Parathyroid adenoma (tissue), 2 donors: ENCODE data around the gene KLF15.

Experiments used
- H2AFZ ChIP-seq: fragments of 300-600 bp; sonication (generic); one replicate; pipeline ENCODE4 v1.7.0; 2017; ENCODE audit warnings: antibody characterized with exemption, mild to moderate bottlenecking
- H3K27ac ChIP-seq: fragments of 300-600 bp; sonication (generic); one replicate; pipeline ENCODE4 v1.7.0; 2017
- H3K27me3 ChIP-seq: fragments of 300-600 bp; sonication (generic); one replicate; pipeline ENCODE4 v1.7.0; 2017; ENCODE audit warnings: low read length; ENCODE audit not compliant: control insufficient read depth, insufficient read depth
- H3K36me3 ChIP-seq: fragments of 300-600 bp; sonication (generic); one replicate; pipeline ENCODE4 v1.7.0; 2017; ENCODE audit warnings: low read length; ENCODE audit not compliant: control insufficient read depth, insufficient read depth
- H3K4me1 ChIP-seq: fragments of 300-600 bp; sonication (generic); one replicate; pipeline ENCODE4 v1.7.0; 2017; ENCODE audit warnings: control low read depth
- H3K4me2 ChIP-seq: fragments of 300-600 bp; sonication (generic); one replicate; pipeline ENCODE4 v1.7.0; 2017; ENCODE audit warnings: low read length
- H3K4me3 ChIP-seq: fragments of 300-600 bp; sonication (generic); one replicate; pipeline ENCODE4 v1.7.0; 2017; ENCODE audit warnings: low read depth, low read length
- H3K79me2 ChIP-seq: fragments of 300-600 bp; sonication (generic); one replicate; pipeline ENCODE4 v1.7.0; 2017; ENCODE audit warnings: control low read depth
- H3K9ac ChIP-seq: fragments of 300-600 bp; sonication (generic); one replicate; pipeline ENCODE4 v1.7.0; 2017; ENCODE audit warnings: mild to moderate bottlenecking
- H3K9me3 ChIP-seq: fragments of 300-600 bp; sonication (generic); one replicate; pipeline ENCODE4 v1.7.0; 2017; ENCODE audit warnings: low read length; ENCODE audit not compliant: control insufficient read depth
- TF ChIP-seq, protein P1 (sequence below): fragments of 300-600 bp; sonication (generic); IDR thresholded peaks from one replicate; pipeline ENCODE4 v1.7.0; 2017; ENCODE audit warnings: antibody characterized with exemption, mild to moderate bottlenecking
- donor health status: primary hyperparathyroidism.

KLF15 gene

DNA sequence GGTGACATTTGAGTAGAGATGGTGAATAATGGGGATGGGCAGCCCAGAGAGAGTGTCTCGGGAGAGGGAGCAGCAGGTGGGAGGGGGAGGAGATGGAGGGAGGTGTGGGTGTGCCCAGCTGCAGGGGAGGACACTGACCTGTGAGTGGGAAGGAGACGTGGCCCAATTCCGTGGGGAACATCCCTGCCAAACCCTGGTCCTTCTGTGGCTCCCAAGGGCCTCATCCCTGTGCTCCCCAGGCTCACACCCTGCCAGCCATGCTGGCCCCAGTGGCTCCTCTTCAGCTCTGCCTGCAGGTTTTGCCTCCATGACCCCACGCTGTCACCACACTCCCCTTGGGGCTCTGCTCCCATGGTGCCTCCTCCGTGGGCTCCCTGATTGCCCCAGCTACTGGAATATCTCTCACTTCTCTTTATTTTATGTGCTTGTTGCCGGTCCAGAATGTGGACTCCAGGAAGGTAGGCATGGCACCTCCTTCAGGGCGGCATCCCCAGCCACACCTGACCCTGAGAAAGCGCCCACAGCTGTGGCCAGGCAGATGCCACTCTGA, 44.5 kb upstream of the KLF15 start:
- Histone ChIP-seq H3K27me3 (no peaks in the 10 kb centered on the region), H3K4me3 (no peak overlapping the region), H3K36me3 (no peaks in the 10 kb centered on the region), H3K9ac (no peak overlapping the region), H3K79me2 (no peaks in the 10 kb centered on the region), H3K27ac (no peak overlapping the region), H3K4me1 (no peaks in the 10 kb centered on the region), H3K9me3 (no peaks in the 10 kb centered on the region), H3K4me2 (no peak overlapping the region), H2AFZ (no peak overlapping the region)
- TF ChIP-seq, protein P1, sequence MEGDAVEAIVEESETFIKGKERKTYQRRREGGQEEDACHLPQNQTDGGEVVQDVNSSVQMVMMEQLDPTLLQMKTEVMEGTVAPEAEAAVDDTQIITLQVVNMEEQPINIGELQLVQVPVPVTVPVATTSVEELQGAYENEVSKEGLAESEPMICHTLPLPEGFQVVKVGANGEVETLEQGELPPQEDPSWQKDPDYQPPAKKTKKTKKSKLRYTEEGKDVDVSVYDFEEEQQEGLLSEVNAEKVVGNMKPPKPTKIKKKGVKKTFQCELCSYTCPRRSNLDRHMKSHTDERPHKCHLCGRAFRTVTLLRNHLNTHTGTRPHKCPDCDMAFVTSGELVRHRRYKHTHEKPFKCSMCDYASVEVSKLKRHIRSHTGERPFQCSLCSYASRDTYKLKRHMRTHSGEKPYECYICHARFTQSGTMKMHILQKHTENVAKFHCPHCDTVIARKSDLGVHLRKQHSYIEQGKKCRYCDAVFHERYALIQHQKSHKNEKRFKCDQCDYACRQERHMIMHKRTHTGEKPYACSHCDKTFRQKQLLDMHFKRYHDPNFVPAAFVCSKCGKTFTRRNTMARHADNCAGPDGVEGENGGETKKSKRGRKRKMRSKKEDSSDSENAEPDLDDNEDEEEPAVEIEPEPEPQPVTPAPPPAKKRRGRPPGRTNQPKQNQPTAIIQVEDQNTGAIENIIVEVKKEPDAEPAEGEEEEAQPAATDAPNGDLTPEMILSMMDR = no peak

DNA sequence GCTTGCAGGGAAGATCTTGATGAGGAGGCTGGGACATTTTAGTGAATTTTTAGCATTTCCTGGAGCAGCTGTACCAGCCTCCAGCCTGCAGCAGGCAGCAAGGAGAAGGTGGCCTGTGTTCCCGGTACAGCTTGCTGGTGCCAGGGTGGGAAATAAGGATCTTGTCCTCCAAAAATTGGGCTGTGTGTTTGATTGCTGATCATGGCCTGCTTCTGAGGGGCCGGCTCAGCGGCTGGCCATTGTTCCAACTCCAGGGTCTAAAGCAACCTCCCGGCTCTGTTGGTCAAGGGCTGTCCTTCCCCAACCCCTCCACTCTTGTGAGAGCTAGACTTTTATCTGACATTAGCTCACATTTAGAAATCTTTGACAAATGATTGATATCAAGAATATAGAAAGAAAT, 42.5 kb upstream of the KLF15 start:
- peaks cover under 1% of the 10 kb centered on the region for H3K4me1 ChIP-seq
- H3K4me2 ChIP-seq = no peak overlapping the region
- no peaks in the 10 kb centered on the region for H3K79me2 ChIP-seq
- no peaks in the 10 kb centered on the region for H3K9me3 ChIP-seq
- no peak overlapping the region for H3K4me3 ChIP-seq
- no peak overlapping the region for H3K27ac ChIP-seq
- H3K9ac ChIP-seq = no peak overlapping the region
- no peaks in the 10 kb centered on the region for H3K27me3 ChIP-seq
- TF ChIP-seq, protein P1 = no peak
- no peaks in the 10 kb centered on the region for H3K36me3 ChIP-seq
- no peak overlapping the region for H2AFZ ChIP-seq

DNA sequence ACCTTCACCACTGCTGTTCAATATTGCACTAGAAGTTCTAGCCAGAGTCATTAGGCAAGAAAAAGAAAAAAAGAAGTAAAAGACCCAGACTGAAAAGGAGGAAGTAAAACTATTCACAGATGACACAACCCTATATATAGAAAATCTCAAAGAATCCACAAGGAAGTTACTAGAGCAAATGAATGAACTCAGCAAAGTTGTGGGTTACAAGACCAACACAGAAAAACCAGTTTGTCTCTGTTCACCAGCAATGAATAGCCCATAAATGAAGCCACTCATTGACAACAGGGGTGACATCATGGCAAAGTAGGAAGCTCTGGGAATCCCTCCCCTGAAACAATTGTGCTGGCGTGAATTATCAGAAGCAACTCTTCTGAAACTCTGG, 42.1 kb upstream of the KLF15 start:
- Histone ChIP-seq H3K9ac (no peak overlapping the region), H3K4me3 (no peak overlapping the region), H2AFZ (no peak overlapping the region), H3K4me1 (peaks cover 4% of the 10 kb centered on the region), H3K36me3 (no peaks in the 10 kb centered on the region), H3K27ac (no peak overlapping the region), H3K4me2 (no peak overlapping the region), H3K9me3 (no peaks in the 10 kb centered on the region), H3K79me2 (no peaks in the 10 kb centered on the region), H3K27me3 (no peaks in the 10 kb centered on the region)
- TF ChIP-seq, protein P1 = no peak

DNA sequence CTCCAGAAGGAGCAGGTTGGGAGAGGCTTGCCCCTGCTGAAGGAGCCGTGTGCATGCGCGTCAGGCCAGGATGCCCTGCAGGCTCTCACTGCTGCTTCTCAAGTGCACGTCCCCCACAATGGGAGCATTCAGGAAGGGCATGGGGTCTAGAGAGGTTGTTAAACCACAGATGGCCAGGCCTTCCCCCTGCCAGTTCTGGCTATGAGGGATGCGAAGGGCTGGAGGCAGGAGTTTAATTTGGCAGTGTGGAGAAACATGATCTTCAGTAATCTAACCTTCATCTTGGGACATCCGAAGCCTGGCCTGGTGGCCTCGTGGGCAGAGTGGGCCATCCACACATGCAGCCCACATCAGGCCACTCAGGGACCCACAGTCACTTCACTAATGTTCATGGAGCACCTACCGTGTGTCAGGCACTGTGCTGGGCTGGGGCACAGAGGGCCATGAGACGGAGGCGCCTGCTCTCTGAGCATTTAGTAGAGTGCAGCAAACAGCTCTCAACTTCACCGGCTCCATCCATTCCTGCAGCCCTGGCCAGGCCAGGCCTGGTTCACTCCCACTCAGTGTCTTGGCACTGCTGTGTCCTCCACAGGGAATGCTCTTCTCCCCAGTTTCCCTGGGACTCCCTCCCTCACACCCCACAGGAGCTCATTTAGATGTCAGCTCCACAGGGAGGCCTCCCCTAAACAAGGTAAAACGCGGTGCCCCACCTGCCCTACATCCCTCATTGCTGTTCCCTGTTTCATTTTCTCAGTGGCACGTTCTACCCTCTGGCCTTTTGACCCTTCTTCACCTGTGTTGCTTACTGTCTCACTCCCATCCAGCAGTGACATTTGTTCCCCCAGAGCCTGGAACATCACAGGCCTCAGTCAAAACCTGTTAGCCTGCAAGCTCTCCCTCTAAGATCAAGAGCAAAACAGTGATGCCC, 41.5 kb upstream of the KLF15 start:
- Histone ChIP-seq H3K4me2 (no peak overlapping the region), H3K27ac (no peak overlapping the region)

More for the DNA sequence above, 41.5 kb upstream of the KLF15 start:
- peaks cover 4% of the 10 kb centered on the region for H3K4me1 ChIP-seq
- TF ChIP-seq, protein P1 = no peak
- no peaks in the 10 kb centered on the region for H3K9me3 ChIP-seq
- no peak overlapping the region for H3K9ac ChIP-seq
- H3K79me2 ChIP-seq = no peaks in the 10 kb centered on the region
- H3K4me3 ChIP-seq = no peak overlapping the region
- H3K36me3 ChIP-seq = no peaks in the 10 kb centered on the region
- no peak overlapping the region for H2AFZ ChIP-seq
- H3K27me3 ChIP-seq = no peaks in the 10 kb centered on the region
